CD4-positive, alpha-beta T cell (primary cell): ENCODE measurements around the gene LEP. TPM values are rescaled to one million over a fixed set of nuclear protein-coding genes. Genes with fewer than 3 reads are reported as not detected.

Experiments
- ATAC-seq: fragments of 200-7000 bp; cut with Tn5 transposase; one replicate; pipeline ENCODE4 v1.10.0; 2022; ENCODE audit warnings: mild to moderate bottlenecking; ENCODE audit not compliant: poor library complexity
- CTCF ChIA-PET: fragments of 350-600 bp; sonication (Branson Sonifier 250); formaldehyde crosslinking; loops from one replicate; lab custom pipeline; 2021; ENCODE audit warnings: antibody characterized with exemption, inconsistent platforms; lab: Charles Lee
- POLR2A ChIA-PET: fragments of 350-600 bp; sonication (Branson Sonifier 250); formaldehyde crosslinking; loops from one replicate; lab custom pipeline; 2021; ENCODE audit warnings: antibody characterized with exemption, inconsistent platforms; lab: Charles Lee
- DNase-seq, 14 experiments: peaks; one replicate each; pipeline ENCODE4 v3.0.0-alpha.2; 2013 to 2020; ENCODE audit warnings: mixed read lengths in 2 of 14
- H3K27ac ChIP-seq, 2 donors: one replicate each; pipeline versions ENCODE4 v1.5.1 to v1.7.0; 2013; ENCODE audit warnings: low read length in 2 of 2, low read depth in 1 of 2, mild to moderate bottlenecking in 1 of 2
- H3K27me3 ChIP-seq, 2 experiments: 1 replicate in 1 of 2; 2 replicates in 1 of 2; pipeline versions ENCODE4 v1.6.1 to v1.7.0; 2013; ENCODE audit warnings: low read length in 2 of 2, control low read depth in 1 of 2, mild to moderate bottlenecking in 1 of 2, moderate library complexity in 1 of 2; ENCODE audit not compliant: insufficient read depth in 2 of 2, control insufficient read depth in 1 of 2
- H3K36me3 ChIP-seq: one replicate; pipeline ENCODE4 v1.6.1; 2013; ENCODE audit warnings: low read length, control low read depth; ENCODE audit not compliant: insufficient read depth
- H3K4me1 ChIP-seq: one replicate; pipeline ENCODE4 v1.6.1; 2013; ENCODE audit warnings: low read length, control low read depth; ENCODE audit not compliant: insufficient read depth
- H3K4me3 ChIP-seq: one replicate; pipeline ENCODE4 v1.5.1; 2013; ENCODE audit warnings: mild to moderate bottlenecking, low read length, moderate library complexity
- H3K9me3 ChIP-seq, 2 experiments: 1 replicate in 1 of 2; 2 replicates in 1 of 2; pipeline versions ENCODE4 v1.6.1 to v1.7.0; 2013; ENCODE audit warnings: low read length in 2 of 2, mild to moderate bottlenecking in 2 of 2, control low read depth in 1 of 2, moderate library complexity in 1 of 2; ENCODE audit not compliant: control insufficient read depth in 1 of 2, insufficient read depth in 1 of 2
- H3K27ac Mint-ChIP-seq: one replicate; pipeline ENCODE4 v1.8.0; 2020; ENCODE audit warnings: mixed read lengths
- H3K27me3 Mint-ChIP-seq: one replicate; pipeline ENCODE4 v1.8.0; 2021; ENCODE audit warnings: mixed read lengths
- H3K36me3 Mint-ChIP-seq: one replicate; pipeline ENCODE4 v1.8.0; 2021; ENCODE audit warnings: low read depth, mixed read lengths
- H3K4me1 Mint-ChIP-seq: one replicate; pipeline ENCODE4 v1.8.0; 2021; ENCODE audit warnings: low read depth, mixed read lengths
- H3K4me3 Mint-ChIP-seq: one replicate; pipeline ENCODE4 v1.8.0; 2020; ENCODE audit warnings: mild to moderate bottlenecking, mixed read lengths
- H3K9me3 Mint-ChIP-seq: one replicate; pipeline ENCODE4 v1.8.0; 2020; ENCODE audit warnings: mixed read lengths
- intact Hi-C, 2 experiments: fragments of 100-400 bp; cut with DNase I in 1 of 2; cut with micrococcal nuclease in 1 of 2; formaldehyde crosslinking; loops; one replicate each; pipeline versions ENCODE4 v1.15.1 to v1.9.0; 2023 to 2025; cut with DNase I, micrococcal nuclease
- total RNA-seq, 174 experiments: library from RNA in 2 of 174; stranded (reverse) in 2 of 174; gene quantifications; one replicate each; pipeline ENCODE4 v1.2.3 and lab custom pipeline; 2021 to 2026
- TF ChIP-seq, protein P1 (sequence below): fragments of 200-600 bp; IDR thresholded peaks from one replicate; pipeline ENCODE4 v1.8.0; 2022; ENCODE audit warnings: antibody characterized with exemption, mild to moderate bottlenecking

The LEP gene
- total RNA-seq, 2 experiments from 2014 or later = not detected

DNA sequence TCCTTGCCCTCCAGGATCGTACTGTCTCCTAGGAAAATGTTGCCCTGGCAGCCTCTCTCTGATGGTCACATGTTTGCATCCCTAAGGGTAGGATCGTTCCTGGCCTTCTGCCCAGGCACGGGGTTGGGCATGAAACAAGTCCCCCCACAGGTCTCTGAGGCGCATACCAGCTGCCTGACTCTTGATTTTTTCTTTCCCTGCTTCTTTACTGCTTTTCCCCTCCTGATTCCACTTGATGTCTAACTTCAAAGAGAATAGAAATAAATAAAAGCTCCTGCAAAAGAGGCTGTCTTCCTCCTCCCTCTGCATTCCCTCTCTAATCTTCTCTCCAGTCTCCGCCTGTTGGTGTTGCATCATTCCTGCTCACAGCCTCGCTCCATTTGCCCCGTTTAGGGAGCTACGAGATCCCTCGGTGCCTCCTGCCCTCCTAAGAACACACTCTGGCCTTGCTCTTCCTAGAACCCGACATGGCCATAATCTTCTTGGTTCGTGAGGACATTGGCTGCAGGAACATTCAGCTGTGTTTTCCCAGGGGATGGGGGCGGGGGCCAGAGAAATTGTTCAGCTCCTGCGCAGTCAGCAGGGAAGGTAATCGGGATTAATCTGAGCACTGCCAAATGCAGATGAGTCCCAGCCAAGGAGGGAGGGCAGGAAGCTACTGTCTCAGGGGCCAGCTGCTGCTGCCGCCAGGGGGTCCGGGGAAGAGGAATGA lies 26.0 kb downstream of the LEP start:
- intact Hi-C loops = no loop called here
- CTCF ChIA-PET = no interaction called here
- no peaks in the 10 kb centered on the region for H3K36me3 Mint-ChIP-seq
- Histone ChIP-seq H3K36me3 (no peaks in the 10 kb centered on the region), H3K27ac (no peak overlapping the region), H3K4me1 (no peaks in the 10 kb centered on the region), H3K4me3 (no peak overlapping the region), H3K27me3 (peaks cover 16 to 27% of the 10 kb centered on the region in 2 experiments), H3K9me3 (peaks cover 0 to 15% of the 10 kb centered on the region in 2 experiments)
- peaks cover 32% of the 10 kb centered on the region for H3K27me3 Mint-ChIP-seq
- TF ChIP-seq, protein P1, sequence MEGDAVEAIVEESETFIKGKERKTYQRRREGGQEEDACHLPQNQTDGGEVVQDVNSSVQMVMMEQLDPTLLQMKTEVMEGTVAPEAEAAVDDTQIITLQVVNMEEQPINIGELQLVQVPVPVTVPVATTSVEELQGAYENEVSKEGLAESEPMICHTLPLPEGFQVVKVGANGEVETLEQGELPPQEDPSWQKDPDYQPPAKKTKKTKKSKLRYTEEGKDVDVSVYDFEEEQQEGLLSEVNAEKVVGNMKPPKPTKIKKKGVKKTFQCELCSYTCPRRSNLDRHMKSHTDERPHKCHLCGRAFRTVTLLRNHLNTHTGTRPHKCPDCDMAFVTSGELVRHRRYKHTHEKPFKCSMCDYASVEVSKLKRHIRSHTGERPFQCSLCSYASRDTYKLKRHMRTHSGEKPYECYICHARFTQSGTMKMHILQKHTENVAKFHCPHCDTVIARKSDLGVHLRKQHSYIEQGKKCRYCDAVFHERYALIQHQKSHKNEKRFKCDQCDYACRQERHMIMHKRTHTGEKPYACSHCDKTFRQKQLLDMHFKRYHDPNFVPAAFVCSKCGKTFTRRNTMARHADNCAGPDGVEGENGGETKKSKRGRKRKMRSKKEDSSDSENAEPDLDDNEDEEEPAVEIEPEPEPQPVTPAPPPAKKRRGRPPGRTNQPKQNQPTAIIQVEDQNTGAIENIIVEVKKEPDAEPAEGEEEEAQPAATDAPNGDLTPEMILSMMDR = no peak
- no peaks in the 10 kb centered on the region for H3K4me1 Mint-ChIP-seq
- DNase-seq (no peak), ATAC-seq (no peak)
- H3K4me3 Mint-ChIP-seq = no peak overlapping the region
- POLR2A ChIA-PET = no interaction called here
- H3K27ac Mint-ChIP-seq = no peak overlapping the region
- H3K9me3 Mint-ChIP-seq = no peaks in the 10 kb centered on the region

- Mint-ChIP-seq H3K4me3 (no peak overlapping the region), H3K27ac (no peak overlapping the region), H3K4me1 (no peaks in the 10 kb centered on the region), H3K9me3 (no peaks in the 10 kb centered on the region), H3K36me3 (no peaks in the 10 kb centered on the region), H3K27me3 (peaks cover 33% of the 10 kb centered on the region)
- Histone ChIP-seq H3K4me3 (no peak overlapping the region), H3K4me1 (no peaks in the 10 kb centered on the region), H3K36me3 (no peaks in the 10 kb centered on the region), H3K27me3 (peaks cover 16 to 26% of the 10 kb centered on the region in 2 experiments), H3K27ac (no peak overlapping the region), H3K9me3 (peaks cover 0 to 19% of the 10 kb centered on the region in 2 experiments)
- TF ChIP-seq, protein P1 = no peak
- ChIA-PET CTCF (no interaction called here), POLR2A (no interaction called here)
- DNase-seq = no peak
- intact Hi-C loops = no loop called here
- ATAC-seq = no peak
These were observed 26.5 kb downstream of the LEP start for GRCh38 chr7:128267595-128267924.

DNA sequence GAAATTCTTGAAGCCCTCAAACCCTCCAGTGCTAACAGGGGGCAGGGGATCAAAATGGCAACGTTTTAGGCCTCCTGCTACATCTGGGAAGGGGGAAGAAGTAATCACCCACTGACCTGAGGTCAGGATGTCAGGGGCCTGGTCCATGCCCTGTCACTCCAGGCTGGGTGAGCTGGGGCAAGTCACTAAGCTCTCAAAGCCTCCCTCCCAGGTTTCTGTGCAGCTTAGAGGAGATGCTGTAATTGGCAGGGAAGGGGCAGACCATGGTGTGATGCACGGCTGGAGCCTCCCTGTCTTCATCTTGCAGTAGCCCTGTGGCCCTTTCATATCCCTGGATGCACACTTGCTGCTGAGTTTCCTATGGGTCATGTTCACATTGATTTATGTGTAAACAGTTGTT lies 27.2 kb downstream of the LEP start:
- H3K4me1 Mint-ChIP-seq = no peaks in the 10 kb centered on the region
- TF ChIP-seq, protein P1 = no peak
- Histone ChIP-seq H3K9me3 (peaks cover 0 to 19% of the 10 kb centered on the region in 2 experiments), H3K27me3 (peaks cover 16 to 26% of the 10 kb centered on the region in 2 experiments), H3K27ac (no peak overlapping the region), H3K36me3 (no peaks in the 10 kb centered on the region), H3K4me3 (no peak overlapping the region), H3K4me1 (no peaks in the 10 kb centered on the region)
- DNase-seq (no peak), ATAC-seq (no peak)
- no peaks in the 10 kb centered on the region for H3K9me3 Mint-ChIP-seq
- H3K4me3 Mint-ChIP-seq = no peak overlapping the region
- POLR2A ChIA-PET = no interaction called here
- H3K36me3 Mint-ChIP-seq = no peaks in the 10 kb centered on the region
- intact Hi-C loops = no loop called here
- no peak overlapping the region for H3K27ac Mint-ChIP-seq
- CTCF ChIA-PET = no interaction called here
- H3K27me3 Mint-ChIP-seq = peaks cover 37% of the 10 kb centered on the region
